CD4-positive, alpha-beta T cell treated with Interferon gamma for 1 hour (primary cell): ENCODE data around the gene ADAM12.

Experiments used
- DNase-seq: peaks from one replicate; pipeline ENCODE4 v3.0.0-alpha.2; 2020

Gene ADAM12

DNA sequence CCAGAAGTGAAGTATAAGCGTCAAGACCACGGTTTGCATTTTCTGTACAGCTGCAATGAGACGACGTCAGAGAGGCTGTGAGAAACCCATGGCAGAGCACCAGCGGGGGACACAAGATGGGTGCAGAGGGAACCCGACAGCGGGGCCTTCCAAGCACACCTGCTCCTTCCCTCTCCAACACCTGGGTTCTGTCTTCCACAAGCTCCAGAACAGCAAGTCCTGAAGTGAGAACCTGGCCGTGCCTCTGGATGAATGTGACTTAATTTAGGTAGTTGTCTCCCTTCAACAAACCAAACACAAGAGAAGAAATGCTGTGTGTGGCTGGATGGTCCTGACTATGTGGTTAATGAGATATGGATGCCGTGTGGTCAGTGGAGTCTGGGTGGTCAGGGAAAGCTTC is 76.1 kb downstream of the ADAM12 start:
- no peak for DNase-seq

- no peak for DNase-seq
These were observed 78.9 kb downstream of the ADAM12 start for GRCh38 chr10:126309228-126309883.

DNA sequence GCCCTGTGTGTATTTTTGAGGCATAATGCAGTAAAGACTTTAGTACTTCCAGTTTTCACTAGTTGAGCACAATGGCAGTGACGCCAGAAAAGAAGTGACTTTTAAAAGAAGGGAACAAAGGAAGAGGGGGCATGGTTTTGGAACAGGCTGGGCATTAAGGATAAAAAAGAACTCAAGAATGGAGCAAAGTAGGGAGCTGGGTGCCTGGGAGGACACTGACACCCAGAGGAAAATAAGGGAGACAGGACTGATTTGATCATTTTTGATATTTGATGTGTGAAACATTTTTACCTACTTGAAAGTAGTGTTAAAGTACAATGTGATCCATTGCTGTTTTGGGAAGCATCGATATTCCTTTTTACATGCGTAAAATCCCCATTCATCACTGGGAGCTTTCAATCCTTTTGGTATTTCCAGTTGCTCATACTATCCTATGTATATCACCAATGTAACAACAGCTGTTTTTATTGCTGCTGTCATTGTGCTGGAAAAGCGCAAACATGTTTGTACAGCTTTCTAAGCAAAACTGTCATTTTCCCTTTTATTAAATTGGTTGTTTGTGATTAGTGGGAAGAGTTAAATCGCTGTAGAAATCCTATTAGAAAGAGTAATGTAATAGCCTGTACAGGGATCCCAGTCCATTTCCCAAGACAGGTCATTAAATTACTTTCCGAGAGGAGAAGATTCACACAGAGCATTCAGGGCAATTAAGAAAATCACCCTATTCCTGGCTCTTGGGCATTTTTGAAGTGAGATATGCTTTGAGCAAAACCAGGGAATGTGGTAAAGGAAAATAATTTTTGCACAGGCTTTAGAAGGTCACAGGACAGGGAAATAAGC is 85.2 kb downstream of the ADAM12 start:
- DNase-seq: no peak

DNA sequence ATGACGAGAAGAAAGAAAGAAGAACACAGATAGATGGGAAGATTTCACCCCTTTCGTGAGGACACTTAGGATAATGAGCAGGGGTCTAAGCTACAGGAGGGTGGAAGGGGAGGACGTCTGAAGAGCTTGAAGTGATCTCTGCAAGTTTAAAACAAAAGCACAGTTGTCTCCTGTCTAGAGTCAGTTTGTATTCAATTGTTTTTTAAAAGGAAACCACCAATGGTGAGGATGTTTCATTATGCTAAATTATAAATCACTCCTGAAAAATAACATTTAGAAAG is 85.9 kb downstream of the ADAM12 start:
- no peak for DNase-seq

DNA sequence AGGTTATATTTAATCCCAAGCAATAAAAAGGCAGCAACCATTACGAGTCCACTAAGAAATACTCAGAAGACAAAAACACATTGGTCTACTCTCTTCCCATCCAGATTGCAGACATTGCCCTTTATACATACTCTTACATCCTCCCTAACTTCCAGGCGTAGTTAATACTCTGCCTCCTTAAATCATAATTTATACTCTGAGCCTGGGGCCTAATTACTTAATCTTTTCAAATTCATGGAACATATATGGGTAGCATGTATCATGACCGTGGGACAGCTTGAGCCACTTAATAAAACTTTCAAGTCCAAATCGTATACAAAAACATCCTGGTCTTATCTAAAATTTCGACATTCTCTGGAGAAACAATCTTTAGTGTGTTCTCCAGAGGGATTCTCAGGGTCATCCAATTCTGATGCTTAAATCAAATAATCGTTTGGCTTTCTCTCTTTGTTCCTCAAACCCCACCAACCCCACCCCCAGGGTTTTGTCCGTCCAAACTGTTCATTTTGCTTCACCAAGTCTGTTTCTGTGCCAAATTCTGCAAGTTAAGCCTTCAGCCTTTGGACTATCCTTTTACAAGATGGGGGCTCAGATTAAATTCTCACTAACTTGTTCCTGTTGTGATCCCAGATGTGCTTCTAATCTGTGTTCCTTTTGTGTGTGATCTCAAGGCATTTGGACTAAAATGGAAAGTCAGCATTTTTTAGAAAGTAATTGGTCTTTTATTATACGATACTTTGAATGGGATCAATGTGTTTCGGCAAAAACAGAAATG is 86.4 kb downstream of the ADAM12 start:
- no peak for DNase-seq

GRCh38 chr10:126294451-126294850 is 93.8 kb downstream of the ADAM12 start:
- no peak for DNase-seq

- no peak for DNase-seq
These were observed 98.0 kb downstream of the ADAM12 start for GRCh38 chr10:126290232-126290631.

DNA sequence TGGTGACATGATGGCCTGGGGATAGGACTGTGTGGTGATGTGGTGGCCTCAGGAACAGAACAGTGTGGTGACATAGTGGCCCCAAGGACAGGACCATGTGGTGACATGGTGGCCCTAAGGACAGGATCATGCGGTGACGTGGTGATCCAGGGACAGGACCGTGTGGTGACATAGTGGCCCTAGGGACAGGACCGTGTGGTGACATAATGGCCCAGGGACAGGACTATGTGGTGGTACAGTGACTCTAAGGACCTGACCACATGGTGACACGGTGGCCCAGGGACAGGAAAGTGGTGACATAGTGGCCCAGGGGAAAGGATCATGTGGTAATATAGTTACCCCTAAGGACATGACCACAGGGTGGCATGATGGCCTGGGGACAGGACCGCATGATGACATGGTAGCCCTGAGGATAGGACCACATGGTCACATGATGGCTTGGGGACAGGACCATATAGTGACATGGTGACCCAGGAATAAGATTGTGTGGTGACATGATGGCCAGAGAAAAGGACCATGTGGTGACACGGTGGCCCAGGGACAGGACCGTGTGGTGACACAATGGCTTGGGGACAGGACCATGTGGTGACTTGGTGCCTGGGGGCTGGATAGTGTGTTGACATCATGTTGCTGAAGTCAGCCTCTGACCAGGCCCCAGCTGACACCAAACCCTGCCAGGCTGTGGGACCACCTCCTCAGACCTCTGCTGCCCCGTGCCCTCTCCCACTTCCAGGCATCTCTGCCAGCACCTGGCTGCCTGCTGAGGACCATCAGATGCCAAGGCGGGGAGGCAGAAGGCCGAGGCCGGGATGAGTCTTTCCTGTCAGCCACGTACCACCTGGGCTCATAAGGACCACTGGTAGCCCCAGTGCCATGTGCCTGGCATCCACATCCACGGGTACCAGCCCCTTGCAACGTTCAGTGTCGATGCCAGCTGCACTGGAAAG is 99.5 kb downstream of the ADAM12 start:
- DNase-seq: no peak

DNA sequence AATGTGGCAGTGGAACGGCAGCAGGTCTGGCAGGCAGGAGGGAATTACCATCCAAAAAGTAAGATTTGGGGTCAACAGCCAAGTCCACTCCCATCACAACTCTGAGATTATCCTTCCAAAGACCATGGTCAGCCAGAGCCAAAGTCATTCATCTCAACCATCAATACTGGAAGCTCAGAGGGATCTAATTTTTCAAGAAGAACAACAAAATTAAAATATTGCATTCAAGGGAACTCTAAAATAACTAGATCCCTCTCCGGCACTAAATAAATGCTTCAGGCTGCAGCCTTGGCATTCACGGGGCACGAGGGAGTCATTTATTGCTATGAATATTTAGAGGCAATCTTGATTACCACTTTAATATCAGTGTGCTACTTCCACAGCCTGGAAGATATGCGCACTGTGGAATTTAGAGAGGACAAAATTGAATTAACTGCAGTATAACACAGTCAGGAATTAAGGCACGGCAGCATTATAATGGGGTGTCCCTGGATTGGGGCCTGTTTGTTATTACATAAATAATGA is 102.0 kb downstream of the ADAM12 start:
- no peak for DNase-seq

DNA sequence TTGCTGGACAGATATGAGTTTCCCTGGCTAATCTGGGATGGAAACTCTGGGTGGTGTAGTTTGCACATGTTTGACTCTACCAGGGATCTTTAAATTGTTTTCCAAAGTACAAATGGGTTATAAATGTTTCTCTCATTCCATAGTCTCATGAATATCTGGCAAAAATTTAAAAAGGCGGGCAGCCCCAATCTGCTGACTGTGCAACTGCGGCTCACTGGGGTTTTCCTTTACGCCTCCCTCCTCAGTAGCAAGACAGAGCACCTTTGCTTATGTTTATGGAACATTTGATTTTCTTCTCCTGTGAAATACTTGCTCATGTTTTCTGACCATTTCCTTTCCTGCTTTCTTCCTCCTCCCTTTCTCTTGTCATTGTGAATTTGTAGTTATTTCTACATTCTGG is 105.0 kb downstream of the ADAM12 start:
- DNase-seq: no peak

DNA sequence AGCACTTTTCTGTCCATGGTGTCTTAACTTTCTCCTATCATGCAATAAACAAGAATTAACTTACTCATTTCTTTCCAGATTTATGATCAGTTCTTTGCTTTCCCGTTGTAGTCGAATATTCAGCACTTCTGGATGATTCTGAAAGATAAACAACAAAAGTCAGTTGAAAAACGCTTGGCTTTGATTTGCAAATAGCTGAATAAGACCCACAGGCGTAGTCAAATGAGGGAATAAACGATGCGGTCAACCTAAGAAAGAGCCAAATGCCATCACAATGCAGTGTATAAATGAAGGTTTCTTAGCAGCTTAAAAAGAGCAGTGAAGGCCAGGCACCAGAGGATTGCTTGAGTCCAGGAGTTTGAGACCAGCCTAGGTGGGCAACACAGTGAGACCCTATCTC is 109.4 kb downstream of the ADAM12 start:
- DNase-seq: no peak

- DNase-seq: no peak
These were observed 111.1 kb downstream of the ADAM12 start for GRCh38 chr10:126277181-126277580.

DNA sequence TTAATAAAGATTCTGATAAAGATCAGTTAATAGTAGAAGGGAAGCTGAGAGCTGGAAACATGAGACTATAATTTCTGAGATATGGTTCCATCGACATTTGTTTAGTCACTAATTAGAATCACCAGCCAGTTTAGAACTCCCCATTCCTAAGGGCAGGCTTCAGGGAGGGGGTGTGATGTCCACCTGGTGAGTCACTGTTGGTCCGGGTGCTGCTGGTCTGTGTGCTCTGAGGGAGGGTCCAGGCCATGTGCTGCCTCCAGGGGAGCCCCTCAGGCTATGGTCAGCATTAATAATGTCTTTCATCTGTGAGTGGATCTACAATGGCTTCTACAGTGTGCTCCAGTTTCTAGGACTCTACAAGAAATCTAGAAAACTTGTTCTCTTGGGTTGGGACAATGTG is 115.8 kb downstream of the ADAM12 start:
- no peak for DNase-seq

GRCh38 chr10:126270111-126270510 is 118.2 kb downstream of the ADAM12 start:
- no peak for DNase-seq

GRCh38 chr10:126268013-126268920 is 120.0 kb downstream of the ADAM12 start:
- DNase-seq: no peak

DNA sequence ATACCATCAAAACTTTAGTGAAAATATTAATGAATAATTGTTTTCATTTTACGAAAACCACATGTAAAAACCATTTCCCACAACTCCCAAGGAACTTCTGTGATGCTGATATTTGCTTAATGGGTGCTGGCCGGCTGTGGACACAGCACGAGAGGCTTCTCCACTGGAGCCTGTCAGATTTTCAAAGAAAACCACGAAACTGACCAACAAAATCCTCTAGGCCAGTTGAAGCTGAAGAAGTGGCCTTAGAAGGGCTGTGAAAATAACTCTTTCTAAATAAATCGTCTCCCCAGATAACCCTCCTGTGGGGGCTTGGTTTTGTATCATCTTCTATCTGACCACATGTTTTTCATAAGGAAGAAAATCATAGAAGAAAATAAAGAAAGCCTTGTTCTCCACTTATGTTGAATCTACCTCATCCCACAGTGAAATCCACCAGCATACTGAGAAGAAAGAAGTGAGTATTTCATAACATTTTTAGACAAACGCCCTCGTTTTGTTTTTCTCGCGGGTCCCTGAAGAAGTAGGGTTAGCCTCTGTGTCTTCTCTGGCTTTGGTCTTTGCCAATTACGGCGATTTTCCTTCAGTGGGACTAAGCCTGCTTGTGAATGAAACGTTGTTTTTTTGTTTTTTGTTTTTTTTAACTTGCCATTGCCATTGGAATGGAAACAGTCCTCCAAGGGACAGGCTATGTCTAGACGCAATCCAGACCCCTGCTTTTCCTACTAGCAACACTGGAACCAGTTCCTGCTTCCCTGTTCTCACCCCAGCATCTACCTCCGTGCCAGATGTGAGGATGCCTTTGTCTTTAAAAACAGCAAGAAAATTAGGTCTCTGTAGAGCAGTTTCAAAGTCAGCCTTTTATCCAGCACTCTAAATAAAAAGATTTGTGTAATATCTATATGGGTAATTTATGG is 123.9 kb downstream of the ADAM12 start:
- no peak for DNase-seq

DNA sequence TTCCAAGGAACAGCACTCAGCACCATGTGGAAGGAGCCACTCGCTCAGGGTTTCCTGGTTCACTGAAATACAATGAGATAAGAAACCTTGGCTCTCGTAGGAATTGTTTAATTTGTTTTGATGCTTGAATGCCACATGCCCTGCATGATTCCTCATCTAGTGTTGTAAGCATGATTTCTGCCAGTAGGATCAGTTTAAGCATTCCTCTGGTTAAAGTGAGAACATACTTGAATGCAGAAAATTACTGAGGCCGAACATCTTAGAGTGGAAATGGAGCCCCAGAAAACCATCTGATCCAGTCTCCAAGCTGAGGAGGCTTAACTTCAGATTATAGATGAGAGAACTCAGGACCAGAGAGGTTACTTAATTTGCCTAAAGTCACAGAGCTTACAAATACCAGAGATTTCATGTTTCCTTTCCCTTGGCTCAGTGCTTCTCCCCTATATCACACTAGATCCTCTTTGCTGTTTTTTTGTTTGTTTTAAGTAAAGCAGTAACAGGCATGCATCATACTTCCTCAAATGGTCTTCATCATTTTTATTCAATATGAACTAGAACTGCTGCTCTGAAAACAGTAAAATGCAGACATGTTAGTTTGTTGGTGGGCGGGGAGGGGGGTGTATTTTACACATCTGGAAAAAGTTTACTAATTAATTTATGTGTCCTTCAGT is 125.1 kb downstream of the ADAM12 start:
- DNase-seq: no peak

DNA sequence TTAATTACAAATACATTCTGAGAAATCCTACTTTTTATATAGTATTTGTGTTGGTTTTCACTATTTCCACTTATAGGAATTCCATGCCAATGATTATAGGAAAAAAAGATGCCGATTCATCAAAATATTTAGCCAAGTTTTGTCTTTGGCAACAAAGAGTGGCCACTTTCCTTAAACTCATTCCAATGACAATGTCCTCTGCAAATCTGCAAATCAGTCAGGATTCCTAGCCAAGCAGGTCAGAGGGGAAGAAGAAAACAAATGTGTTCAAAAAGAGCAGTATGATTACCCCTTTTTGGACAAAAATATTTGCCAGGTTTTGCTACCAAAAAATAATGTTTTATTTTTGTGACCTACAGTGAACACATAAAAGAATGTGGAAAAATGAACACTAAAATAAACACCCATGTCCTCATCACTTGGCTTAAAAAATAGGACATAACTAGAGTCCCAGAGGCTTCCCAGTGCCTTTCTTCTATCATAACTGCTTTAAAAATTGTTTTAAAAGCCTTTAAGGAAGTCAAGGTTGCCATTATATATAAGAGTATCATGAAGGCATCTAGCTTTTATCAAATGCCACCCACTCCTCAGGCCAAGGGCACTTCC is 125.9 kb downstream of the ADAM12 start:
- no peak for DNase-seq

DNA sequence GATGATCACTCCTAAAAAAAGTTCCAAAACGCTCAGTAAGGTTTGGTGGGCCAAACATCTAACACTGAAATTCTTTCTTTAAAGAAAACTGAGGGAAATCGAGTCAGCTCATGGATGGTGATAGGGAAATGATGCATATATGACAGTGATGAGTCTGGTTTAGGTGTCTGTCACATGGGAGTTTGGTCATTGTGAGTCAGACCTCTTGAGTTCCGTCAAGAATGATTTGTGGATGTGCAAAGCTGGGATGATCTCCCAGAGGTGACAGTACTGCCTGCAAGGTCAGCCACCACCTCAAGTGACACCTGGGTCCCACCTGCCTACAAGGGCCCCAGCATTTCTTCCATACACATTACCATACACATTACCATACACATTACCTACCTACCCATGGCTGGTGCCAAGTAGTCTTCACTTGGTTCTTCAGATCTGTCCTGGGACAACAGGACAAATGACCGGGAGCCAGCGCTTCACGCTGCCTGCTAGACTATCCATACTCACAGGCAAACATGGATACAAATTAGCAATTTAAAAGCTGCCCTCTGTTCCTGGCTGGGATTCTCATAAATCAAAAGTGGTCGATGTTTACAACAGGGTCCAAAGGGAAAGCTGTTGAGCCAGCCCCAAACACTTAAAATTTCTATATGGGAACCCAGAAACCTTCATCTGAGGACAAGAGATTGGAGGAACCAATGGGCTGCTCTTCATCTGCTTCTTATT is 128.4 kb downstream of the ADAM12 start:
- no peak for DNase-seq
